GM19324 (cell line): ENCODE data around the gene ALDH1A2.

Experiments
- ATAC-seq: cut with Tn5 transposase; IDR thresholded peaks from one replicate; pipeline ENCODE4 v1.9.1; 2021; ENCODE audit warnings: mild to moderate bottlenecking, moderate library complexity; ENCODE audit not compliant: unreplicated experiment, low FRiP score

Gene ALDH1A2

GRCh38 chr15:57948351-57949289, 116.9 kb downstream of the ALDH1A2 start:
- ATAC-seq = no peak

- no peak for ATAC-seq
Measured at GRCh38 chr15:57947781-57948180, 117.7 kb downstream of the ALDH1A2 start.

GRCh38 chr15:57947282-57947681, 118.2 kb downstream of the ALDH1A2 start:
- no peak for ATAC-seq

GRCh38 chr15:57946491-57947048, 118.9 kb downstream of the ALDH1A2 start:
- no peak for ATAC-seq

GRCh38 chr15:57945616-57946015, 119.9 kb downstream of the ALDH1A2 start:
- no peak for ATAC-seq

- ATAC-seq = no peak
Measured at GRCh38 chr15:57943754-57944420, 121.6 kb downstream of the ALDH1A2 start.

GRCh38 chr15:57943171-57943570, 122.3 kb downstream of the ALDH1A2 start:
- ATAC-seq = no peak

- no peak for ATAC-seq
Measured at GRCh38 chr15:57941816-57942215, 123.7 kb downstream of the ALDH1A2 start.

- ATAC-seq = no peak
Measured at GRCh38 chr15:57932348-57932747, 133.2 kb downstream of the ALDH1A2 start.

GRCh38 chr15:57931570-57931969, 133.9 kb downstream of the ALDH1A2 start:
- ATAC-seq = no peak

- ATAC-seq = no peak
Measured at GRCh38 chr15:57927091-57927631, 138.3 kb downstream of the ALDH1A2 start.

GRCh38 chr15:57925650-57926049, 139.9 kb downstream of the ALDH1A2 start:
- no peak for ATAC-seq

- no peak for ATAC-seq
Measured at GRCh38 chr15:57924598-57924997, 140.9 kb downstream of the ALDH1A2 start.

GRCh38 chr15:57923750-57924149, 141.8 kb downstream of the ALDH1A2 start:
- ATAC-seq = no peak

GRCh38 chr15:57923306-57923705, 142.2 kb downstream of the ALDH1A2 start:
- no peak for ATAC-seq

GRCh38 chr15:57922776-57923175, 142.7 kb downstream of the ALDH1A2 start:
- ATAC-seq = no peak

- ATAC-seq = no peak
Measured at GRCh38 chr15:57921371-57921770, 144.1 kb downstream of the ALDH1A2 start.

GRCh38 chr15:57920911-57921310, 144.6 kb downstream of the ALDH1A2 start:
- no peak for ATAC-seq

- no peak for ATAC-seq
Measured at GRCh38 chr15:57919754-57920153, 145.8 kb downstream of the ALDH1A2 start.

- no peak for ATAC-seq
Measured at GRCh38 chr15:57917998-57918397, 147.5 kb downstream of the ALDH1A2 start.

- ATAC-seq = no peak
Measured at GRCh38 chr15:57916695-57917094, 148.8 kb downstream of the ALDH1A2 start.
